ENCODE results near the gene PRKAR2A.

- TF ChIP-seq CTCF (conservative IDR thresholded peaks at IDR 0.05 in 1 of 2, IDR thresholded peaks at IDR 0.05 in 1 of 2; ENCODE audit: low read depth in 1 of 2, low read length in 2 of 2) (no peak), EZH2 (IDR thresholded peaks at IDR 0.05; ENCODE audit: low read length, missing control alignments) (no peak)
Observed at GRCh38 chr3:48707157-48707556, 140.5 kb downstream of the PRKAR2A start.
